ENCODE measurements around the gene NBPF19.
"Not testable (repeated sequence)": the region's sequence is repeated elsewhere in the genome, so short reads cannot be mapped to it uniquely, and the experiment has no call there.

NBPF19 gene

GRCh38 chr1:149474745-149475144 is at the start of gene NBPF19:
TSS of gene NBPF19 (plus strand) at chr1:149475045. CDS start at chr1:149475933, 888 bp downstream.
- not testable (repeated sequence) for DNase-seq

- not testable (repeated sequence) for DNase-seq
These were observed 46.5 kb upstream of the NBPF19 start for GRCh38 chr1:149428317-149428716.

GRCh38 chr1:149445451-149445850 is 29.4 kb upstream of the NBPF19 start:
- peak in 25 of 51 donors; percentile 0 to 53 (median 19) for DNase-seq

GRCh38 chr1:149452196-149452595 is 22.6 kb upstream of the NBPF19 start:
- not testable (repeated sequence) for DNase-seq

- not testable (repeated sequence) for DNase-seq
These were observed 22.2 kb upstream of the NBPF19 start for GRCh38 chr1:149452652-149453051.

- DNase-seq = peak in 2 of 51 donors; percentile 11
These were observed 83.5 kb downstream of the NBPF19 start for GRCh38 chr1:149558350-149558825.

- DNase-seq = not testable (repeated sequence)
These were observed 87.0 kb downstream of the NBPF19 start for GRCh38 chr1:149561806-149562205.

- not testable (repeated sequence) for DNase-seq
These were observed 90.6 kb downstream of the NBPF19 start for GRCh38 chr1:149565485-149565884.

- not testable (repeated sequence) for DNase-seq
These were observed 97.9 kb downstream of the NBPF19 start for GRCh38 chr1:149572763-149573162.

GRCh38 chr1:149585592-149585991 is 110.7 kb downstream of the NBPF19 start:
- DNase-seq = not testable (repeated sequence)
